ENCODE measurements around the gene GSS. TPM values are rescaled to one million over a fixed set of nuclear protein-coding genes. Genes with fewer than 3 reads are reported as not detected.

GSS gene
- total RNA-seq, 4 donors from 2014 or later = 49.9 to 56.7 (median 52.9) TPM

DNA sequence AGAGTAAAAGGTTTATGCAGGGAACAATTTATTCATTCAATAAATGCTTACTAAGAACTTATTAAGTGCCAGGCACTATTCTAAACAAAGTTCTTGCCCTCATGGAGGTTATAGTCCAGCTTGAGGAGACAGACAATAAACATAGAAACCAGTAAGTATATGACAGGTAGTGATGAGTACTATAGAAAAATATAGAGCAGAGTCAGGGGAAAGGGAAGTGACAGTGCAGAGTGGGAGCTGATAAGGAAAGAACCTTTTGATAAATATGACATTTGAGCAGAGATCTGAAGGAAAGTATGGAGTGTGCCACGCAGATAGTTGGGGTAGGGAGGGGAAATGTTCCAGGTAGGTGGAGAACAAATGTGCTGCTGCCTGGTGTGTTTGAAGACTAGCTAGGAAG, 67.1 kb downstream of the GSS start:
- 88 to 90% methylated on average over 1 of the region's 1 CpG for WGBS, 2 donors
- no peak for DNase-seq (ENCODE audit: low spot score in 2 of 2)
- H3K4me3 ChIP-seq (ENCODE audit: low read depth, poor library complexity, severe bottlenecking) = no peak overlapping the region
- intact Hi-C loops (cut with DNase I; ENCODE audit: low total_unique reads) = no loop called here
- TF ChIP-seq POLR2A (IDR thresholded peaks at IDR 0.05) = no peak
- TF ChIP-seq, protein P1, sequence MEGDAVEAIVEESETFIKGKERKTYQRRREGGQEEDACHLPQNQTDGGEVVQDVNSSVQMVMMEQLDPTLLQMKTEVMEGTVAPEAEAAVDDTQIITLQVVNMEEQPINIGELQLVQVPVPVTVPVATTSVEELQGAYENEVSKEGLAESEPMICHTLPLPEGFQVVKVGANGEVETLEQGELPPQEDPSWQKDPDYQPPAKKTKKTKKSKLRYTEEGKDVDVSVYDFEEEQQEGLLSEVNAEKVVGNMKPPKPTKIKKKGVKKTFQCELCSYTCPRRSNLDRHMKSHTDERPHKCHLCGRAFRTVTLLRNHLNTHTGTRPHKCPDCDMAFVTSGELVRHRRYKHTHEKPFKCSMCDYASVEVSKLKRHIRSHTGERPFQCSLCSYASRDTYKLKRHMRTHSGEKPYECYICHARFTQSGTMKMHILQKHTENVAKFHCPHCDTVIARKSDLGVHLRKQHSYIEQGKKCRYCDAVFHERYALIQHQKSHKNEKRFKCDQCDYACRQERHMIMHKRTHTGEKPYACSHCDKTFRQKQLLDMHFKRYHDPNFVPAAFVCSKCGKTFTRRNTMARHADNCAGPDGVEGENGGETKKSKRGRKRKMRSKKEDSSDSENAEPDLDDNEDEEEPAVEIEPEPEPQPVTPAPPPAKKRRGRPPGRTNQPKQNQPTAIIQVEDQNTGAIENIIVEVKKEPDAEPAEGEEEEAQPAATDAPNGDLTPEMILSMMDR (IDR thresholded peaks at IDR 0.05) = no peak

DNA sequence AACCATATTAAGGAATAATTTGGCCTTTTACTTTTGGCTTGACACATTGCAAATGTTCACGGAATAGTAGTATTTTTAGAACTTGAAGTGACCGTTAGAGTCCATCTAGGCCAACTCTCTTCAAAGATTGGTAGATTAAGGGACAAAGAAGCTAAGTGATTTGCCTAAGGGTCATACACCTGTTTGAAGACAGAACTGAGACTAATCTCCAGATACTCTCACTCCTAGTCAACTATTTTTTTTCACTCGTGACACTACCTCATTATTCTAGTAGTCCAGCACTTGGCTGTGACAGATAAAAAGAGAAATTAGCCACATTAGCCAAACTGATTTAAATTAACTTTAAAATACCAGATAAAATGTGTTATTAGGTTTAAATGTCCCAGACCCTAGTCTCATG, 68.6 kb downstream of the GSS start:
- intact Hi-C loops (cut with DNase I; ENCODE audit: low total_unique reads) = no loop called here
- DNase-seq (ENCODE audit: low spot score in 2 of 2) = no peak
- no peak overlapping the region for H3K4me3 ChIP-seq (ENCODE audit: low read depth, poor library complexity, severe bottlenecking)
- TF ChIP-seq, protein P1 (IDR thresholded peaks at IDR 0.05) = no peak
- no peak for TF ChIP-seq POLR2A (IDR thresholded peaks at IDR 0.05)
- 46 to 61% methylated on average over 3 of the region's 3 CpGs for WGBS, 2 donors

DNA sequence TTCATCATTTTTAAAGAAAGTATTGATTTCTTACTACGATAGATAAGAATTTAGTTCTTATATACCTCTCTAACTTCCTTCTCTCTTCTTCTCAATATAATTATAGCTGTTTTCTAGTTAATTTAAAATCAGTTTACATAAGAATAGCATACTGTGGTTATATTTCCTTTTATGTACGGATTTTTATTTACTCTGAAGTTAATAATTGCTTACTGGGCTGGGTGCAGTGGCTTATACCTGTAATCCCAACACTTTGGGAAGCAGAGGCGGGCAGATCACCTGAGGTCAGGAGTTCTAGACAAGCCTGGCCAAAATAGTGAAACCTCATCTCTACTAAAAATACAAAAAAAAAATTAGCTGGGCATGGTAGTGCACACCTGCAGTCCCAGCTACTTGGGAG, 69.5 kb downstream of the GSS start:
- H3K4me3 ChIP-seq (ENCODE audit: low read depth, poor library complexity, severe bottlenecking) = no peak overlapping the region
- no peak for TF ChIP-seq POLR2A (IDR thresholded peaks at IDR 0.05)
- TF ChIP-seq, protein P1 (IDR thresholded peaks at IDR 0.05) = no peak
- WGBS, 2 donors = 92 to 96% methylated on average over 3 of the region's 3 CpGs
- intact Hi-C loops (cut with DNase I; ENCODE audit: low total_unique reads) = no loop called here
- no peak for DNase-seq (ENCODE audit: low spot score in 2 of 2)

DNA sequence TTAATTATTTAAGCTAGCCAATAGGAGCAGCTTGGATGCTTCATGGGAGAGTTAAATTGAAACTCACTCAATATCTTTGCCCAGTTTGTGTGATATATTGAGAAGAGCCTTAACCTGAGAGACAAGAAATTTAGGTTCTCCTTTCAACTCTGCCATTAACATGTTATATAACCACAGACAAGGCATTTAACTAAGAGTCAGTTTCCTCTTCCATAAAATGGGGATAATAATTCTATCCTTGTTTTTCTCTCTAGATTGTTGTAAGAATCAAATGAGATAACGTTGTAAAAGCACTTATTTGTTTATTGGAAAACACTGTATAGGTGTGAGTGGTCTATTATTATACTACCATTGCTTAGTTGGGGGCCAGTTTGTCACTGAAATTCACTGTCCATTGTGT, 71.3 kb downstream of the GSS start:
- DNase-seq (ENCODE audit: low spot score in 2 of 2) = no peak
- intact Hi-C loops (cut with DNase I; ENCODE audit: low total_unique reads) = no loop called here
- no peak for TF ChIP-seq POLR2A (IDR thresholded peaks at IDR 0.05)
- TF ChIP-seq, protein P1 (IDR thresholded peaks at IDR 0.05) = no peak
- WGBS, 2 donors = 81 to 89% methylated on average over 1 of the region's 1 CpG
- H3K4me3 ChIP-seq (ENCODE audit: low read depth, poor library complexity, severe bottlenecking) = no peak overlapping the region

DNA sequence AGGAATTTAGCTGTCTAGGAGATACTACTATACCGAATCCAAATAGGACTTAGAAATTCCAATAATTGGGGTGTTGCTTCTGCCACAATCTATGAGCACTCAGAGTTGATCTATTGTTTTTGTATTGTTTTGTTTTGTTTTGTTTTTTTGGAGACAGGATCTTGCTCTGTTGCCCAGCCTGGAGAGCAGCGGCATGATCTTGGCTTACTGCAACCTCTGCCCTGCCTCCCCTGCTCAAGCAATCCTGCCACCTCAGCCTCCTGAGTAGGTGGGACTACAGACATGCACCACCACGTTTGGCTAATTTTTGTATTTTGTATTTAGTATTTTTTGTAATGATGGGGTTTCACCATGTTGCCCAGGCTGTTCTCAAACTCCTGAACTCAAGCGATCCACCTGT, 71.8 kb downstream of the GSS start:
- H3K4me3 ChIP-seq (ENCODE audit: low read depth, poor library complexity, severe bottlenecking) = no peak overlapping the region
- intact Hi-C loops (cut with DNase I; ENCODE audit: low total_unique reads) = no loop called here
- no peak for DNase-seq (ENCODE audit: low spot score in 2 of 2)
- TF ChIP-seq, protein P1 (IDR thresholded peaks at IDR 0.05) = no peak
- no peak for TF ChIP-seq POLR2A (IDR thresholded peaks at IDR 0.05)
- WGBS, 2 donors = 86 to 89% methylated on average over 4 of the region's 4 CpGs

DNA sequence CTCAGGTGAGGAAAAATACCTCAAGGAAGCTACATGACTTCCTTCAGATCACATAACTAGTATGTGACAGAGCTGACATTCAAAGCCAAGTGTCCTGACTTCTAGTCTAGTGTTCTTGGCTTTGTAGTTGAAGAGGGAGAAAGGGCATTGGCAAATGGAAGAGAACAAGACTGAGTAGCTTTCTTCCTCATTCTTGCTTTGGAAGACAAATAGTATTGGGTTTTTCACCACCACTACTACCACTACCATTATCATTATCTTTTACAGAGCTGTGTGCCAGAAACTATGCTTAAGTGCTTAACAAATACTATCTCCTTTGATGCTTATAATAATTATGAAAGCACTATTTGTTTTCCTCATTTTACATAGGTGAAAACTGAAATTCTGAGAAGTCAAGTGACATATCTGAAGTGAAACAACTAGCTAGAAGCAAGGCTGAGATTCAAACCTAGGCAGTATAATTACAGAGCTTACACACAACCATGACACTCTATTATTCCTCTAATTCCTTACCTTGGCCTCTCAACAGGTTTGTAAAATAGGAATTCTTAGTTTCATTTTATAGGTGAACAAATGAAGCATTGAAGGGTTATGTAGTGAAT, 72.4 kb downstream of the GSS start:
- intact Hi-C loops (cut with DNase I; ENCODE audit: low total_unique reads) = no loop called here
- no peak overlapping the region for H3K4me3 ChIP-seq (ENCODE audit: low read depth, poor library complexity, severe bottlenecking)
- TF ChIP-seq, protein P1 (IDR thresholded peaks at IDR 0.05) = no peak
- no peak for TF ChIP-seq POLR2A (IDR thresholded peaks at IDR 0.05)
- no peak for DNase-seq (ENCODE audit: low spot score in 2 of 2)
